ENCODE data around the gene TWIST2.

Gene TWIST2

GRCh38 chr2:238834982-238835381 lies 12.9 kb upstream of the TWIST2 start:
- DNase-seq (ENCODE audit: low read depth), result no peak
- no peak for TF ChIP-seq CTCF (IDR thresholded peaks at IDR 0.05; ENCODE audit: insufficient read depth, low read depth, low read length, missing control alignments)
- no peak overlapping the region for H3K4me3 ChIP-seq (ENCODE audit: low read length)

GRCh38 chr2:238835726-238836301 lies 12.1 kb upstream of the TWIST2 start:
- no peak for DNase-seq (ENCODE audit: low read depth)
- TF ChIP-seq CTCF (IDR thresholded peaks at IDR 0.05; ENCODE audit: insufficient read depth, low read depth, low read length, missing control alignments), result peak; percentile 5
- H3K4me3 ChIP-seq (ENCODE audit: low read length), result no peak overlapping the region

GRCh38 chr2:238838786-238839327 lies 9.0 kb upstream of the TWIST2 start:
- no peak for DNase-seq (ENCODE audit: low read depth)

GRCh38 chr2:238839428-238839827 lies 8.5 kb upstream of the TWIST2 start:
- DNase-seq (ENCODE audit: low read depth), result no peak
- no peak overlapping the region for H3K4me3 ChIP-seq (ENCODE audit: low read length)
- TF ChIP-seq CTCF (IDR thresholded peaks at IDR 0.05; ENCODE audit: insufficient read depth, low read depth, low read length, missing control alignments), result no peak

More at GRCh38 chr2:238838786-238839327, 9.0 kb upstream of the TWIST2 start:
- no peak for TF ChIP-seq CTCF (IDR thresholded peaks at IDR 0.05; ENCODE audit: insufficient read depth, low read depth, low read length, missing control alignments)
- no peak overlapping the region for H3K4me3 ChIP-seq (ENCODE audit: low read length)

GRCh38 chr2:238841542-238842164 lies 6.2 kb upstream of the TWIST2 start:
- DNase-seq (ENCODE audit: low read depth), result peak; percentile 59
- no peak overlapping the region for H3K4me3 ChIP-seq (ENCODE audit: low read length)
- no peak for TF ChIP-seq CTCF (IDR thresholded peaks at IDR 0.05; ENCODE audit: insufficient read depth, low read depth, low read length, missing control alignments)

GRCh38 chr2:238843476-238843875 lies 4.4 kb upstream of the TWIST2 start:
- TF ChIP-seq CTCF (IDR thresholded peaks at IDR 0.05; ENCODE audit: insufficient read depth, low read depth, low read length, missing control alignments), result no peak
- H3K4me3 ChIP-seq (ENCODE audit: low read length), result no peak overlapping the region
- no peak for DNase-seq (ENCODE audit: low read depth)

Measured in epithelial cell of esophagus (primary cell).